CMK (cell line): ENCODE results near the gene PLD5.
"Not testable (repeated sequence)": the region's sequence is repeated elsewhere in the genome, so short reads cannot be mapped to it uniquely, and the experiment has no call there.

Source experiments
- DNase-seq: peaks from one replicate; pipeline ENCODE4 v3.0.0-alpha.2; 2010; ENCODE audit warnings: low read depth

The PLD5 gene

GRCh38 chr1:242426271-242426905 lies 98.1 kb downstream of the PLD5 start:
- DNase-seq = no peak

GRCh38 chr1:242425232-242425631 lies 99.3 kb downstream of the PLD5 start:
- no peak for DNase-seq

DNA sequence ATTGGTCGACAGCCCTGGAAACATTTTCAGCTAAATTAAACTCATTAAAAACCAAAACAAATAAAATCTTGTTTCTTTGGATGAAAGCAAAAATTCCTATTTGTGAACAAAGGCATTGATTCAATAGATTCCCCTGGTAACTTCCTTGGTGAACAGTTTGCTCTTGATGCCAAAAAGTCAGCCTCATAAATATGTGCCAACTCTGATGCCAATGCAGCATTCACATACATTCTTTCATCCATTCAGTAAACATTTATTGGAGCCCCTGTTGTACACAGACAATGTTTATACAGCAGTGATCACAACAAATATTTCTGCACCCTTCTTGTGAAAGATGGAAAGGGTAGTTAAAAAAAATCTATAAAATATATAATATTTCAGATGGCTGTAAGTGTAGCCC lies 107.8 kb downstream of the PLD5 start:
- DNase-seq = no peak

- no peak for DNase-seq
Observed at GRCh38 chr1:242412921-242413320, 111.6 kb downstream of the PLD5 start.

DNA sequence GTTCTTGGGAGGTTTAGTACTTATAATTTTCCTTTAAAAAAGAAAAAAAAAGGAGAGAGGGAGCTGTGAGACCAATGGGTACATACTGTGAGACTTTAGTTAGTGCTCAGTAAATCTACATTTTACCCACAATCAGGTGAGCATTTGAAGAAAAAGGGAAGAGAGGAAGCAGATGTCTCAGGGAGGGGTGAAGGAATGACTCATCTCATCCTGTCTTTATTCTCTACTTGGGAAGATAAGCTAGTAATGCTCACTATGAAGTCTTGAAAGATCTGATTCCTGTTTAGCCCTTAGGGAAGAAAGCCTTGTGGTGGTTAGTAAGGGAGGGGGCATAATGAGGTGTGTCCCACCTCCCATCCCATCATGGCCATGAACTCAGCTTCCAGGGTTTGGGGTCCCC lies 112.6 kb downstream of the PLD5 start:
- DNase-seq = no peak

- no peak for DNase-seq
Observed at GRCh38 chr1:242405947-242406346, 118.5 kb downstream of the PLD5 start.

GRCh38 chr1:242404296-242404695 lies 120.2 kb downstream of the PLD5 start:
- DNase-seq = no peak

DNA sequence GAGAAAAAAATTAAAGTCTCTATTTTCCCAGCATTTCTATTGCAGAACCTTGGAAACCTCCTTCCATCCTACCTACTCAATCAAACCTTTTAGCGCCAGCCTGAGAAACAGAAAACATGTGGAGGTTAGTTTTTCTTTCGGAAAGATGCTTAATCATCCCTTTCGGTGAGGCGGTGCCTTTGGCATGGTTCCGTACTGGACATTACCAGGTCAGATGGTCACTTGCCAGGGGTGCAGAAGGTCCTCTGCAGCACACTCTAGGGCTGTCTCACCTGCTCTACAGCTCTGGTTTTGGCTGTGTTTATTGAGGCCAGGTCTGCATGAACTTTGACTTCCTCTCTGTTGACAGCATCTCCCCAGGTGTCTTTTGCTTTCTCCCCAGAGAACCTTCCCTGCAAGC lies 121.5 kb downstream of the PLD5 start:
- no peak for DNase-seq

- no peak for DNase-seq
Observed at GRCh38 chr1:242401937-242402336, 122.6 kb downstream of the PLD5 start.

DNA sequence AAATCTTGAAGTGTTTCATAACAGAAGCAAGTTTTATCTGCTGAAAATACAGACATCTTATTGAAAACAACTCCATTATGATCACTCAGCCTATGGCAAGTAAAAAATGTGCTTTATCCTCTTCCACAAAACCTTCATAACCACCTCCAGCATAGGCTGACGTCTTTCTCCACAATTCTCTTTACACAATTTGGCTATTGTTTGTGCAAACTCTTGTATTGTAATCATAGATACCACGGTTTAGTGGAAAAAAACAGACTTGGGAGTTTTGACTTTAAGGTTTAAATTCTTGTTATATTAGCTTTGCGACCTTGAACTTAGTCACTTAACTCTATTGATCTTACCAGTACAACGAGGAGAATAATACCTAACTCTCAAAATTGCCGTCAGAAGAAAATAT lies 126.1 kb downstream of the PLD5 start:
- no peak for DNase-seq

DNA sequence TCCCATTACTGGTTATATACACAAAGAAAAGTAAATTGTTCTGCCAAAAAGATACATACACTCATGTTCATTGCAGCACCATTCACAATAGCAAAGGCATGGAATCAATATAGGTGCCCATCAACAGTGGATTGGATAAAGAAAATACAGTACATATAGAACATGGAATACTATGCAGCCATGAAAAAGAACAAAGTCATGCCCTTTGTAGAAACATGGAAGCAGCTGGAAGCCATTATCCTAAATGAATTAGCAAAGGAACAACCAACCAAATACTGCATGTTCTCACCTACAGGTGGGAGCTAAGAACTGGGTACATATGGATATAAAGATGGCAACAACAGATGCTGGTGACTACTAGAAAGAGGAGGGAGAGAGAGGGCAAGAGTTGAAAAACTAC lies 132.6 kb downstream of the PLD5 start:
- no peak for DNase-seq

DNA sequence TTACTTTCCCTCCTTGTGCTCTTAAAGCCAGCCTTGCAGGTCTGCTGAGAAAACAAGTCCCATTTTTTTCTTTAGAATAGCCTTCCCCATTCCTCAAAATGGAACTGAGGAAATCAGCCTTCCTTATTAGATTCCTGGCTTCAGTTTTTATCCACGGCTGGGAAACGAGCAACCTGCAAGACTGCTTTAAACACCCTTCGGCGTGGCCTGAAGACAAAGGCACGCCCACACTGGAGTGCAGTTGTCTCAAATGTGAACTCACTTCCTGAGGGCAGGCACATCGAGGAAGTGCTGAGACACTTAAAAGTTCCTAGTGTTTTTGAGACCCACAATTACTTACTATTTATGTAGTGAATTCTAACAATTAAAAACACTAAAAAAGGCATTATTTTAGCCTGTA lies 148.4 kb downstream of the PLD5 start:
- not testable (repeated sequence) for DNase-seq

GRCh38 chr1:242350446-242350845 lies 174.1 kb downstream of the PLD5 start:
- not testable (repeated sequence) for DNase-seq

DNA sequence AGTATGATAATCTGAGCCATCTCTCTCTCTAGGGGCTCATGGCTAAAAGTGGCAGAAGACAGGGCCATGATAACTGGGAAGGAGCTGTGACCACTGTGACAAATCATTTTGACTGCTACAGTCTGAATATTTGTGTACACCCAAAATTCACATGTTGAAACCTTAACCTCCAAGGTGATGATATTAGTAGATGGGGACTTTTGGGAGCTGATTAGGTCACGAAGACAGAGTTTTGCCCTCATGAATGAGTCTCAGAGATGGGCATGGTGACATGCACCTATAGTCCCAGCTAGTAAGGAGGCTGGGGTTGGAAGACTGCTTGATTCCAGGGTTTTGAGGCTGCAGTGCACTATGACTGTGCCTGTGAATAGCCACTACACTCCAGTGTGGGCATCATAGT lies 174.9 kb downstream of the PLD5 start:
- no peak for DNase-seq

GRCh38 chr1:242330865-242331264 lies 193.6 kb downstream of the PLD5 start:
- DNase-seq = peak; percentile 3

DNA sequence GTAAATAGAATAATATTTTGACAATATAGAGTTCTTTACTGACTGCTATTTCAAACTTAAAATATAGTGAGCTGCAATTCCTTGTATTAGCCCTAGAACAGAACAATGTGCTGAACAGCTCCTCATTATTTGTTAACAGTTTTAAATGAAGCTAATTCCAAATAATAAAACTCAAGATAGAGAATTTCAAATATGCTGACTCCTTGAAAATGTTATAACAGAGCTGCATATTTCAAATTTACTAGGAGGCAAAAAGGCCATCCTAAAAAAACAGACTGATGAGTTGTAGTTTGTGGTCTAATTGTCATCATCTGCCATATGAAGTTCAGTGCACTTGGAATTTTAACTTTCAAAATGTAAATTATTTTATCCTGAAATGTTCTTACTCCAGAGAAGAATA lies 197.1 kb downstream of the PLD5 start:
- not testable (repeated sequence) for DNase-seq

DNA sequence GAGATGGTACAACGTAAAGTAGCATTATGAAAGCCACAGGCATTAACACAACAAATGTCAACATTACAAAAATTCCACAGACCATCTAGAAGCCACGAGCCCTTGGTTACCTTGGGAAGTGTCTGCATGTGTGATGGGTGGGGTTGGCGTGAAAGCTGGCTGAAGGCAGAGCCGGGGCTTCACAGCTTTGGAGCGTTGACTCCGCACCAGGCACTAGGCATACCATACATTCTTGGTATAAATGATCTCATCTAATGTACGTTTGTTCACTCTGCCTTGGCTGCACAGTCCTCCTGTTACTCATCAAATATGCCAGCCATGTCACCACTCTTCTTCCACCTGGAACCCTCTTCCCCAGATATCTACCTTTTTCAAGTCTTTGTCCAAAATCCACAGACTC lies 202.5 kb downstream of the PLD5 start:
- not testable (repeated sequence) for DNase-seq

DNA sequence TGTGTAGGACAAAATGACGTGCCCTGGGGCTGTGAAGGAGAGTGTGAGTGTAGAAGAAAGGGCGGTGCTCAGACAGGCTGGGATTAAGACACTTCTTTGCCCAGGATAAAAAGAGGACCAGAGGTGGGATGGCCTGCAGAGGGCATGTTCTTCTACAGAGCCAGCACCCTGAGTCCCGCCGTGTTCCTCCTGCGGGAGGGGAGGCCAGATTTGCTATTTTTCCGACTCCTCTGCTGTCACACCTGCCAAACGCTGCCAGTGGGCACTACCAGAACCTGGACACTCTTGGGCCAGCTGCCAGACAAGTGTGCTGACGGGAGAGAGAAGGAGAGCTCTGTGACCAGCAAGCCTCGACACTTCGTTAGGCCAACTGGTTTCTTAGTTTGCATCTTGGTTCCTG lies 206.4 kb downstream of the PLD5 start:
- DNase-seq = no peak

DNA sequence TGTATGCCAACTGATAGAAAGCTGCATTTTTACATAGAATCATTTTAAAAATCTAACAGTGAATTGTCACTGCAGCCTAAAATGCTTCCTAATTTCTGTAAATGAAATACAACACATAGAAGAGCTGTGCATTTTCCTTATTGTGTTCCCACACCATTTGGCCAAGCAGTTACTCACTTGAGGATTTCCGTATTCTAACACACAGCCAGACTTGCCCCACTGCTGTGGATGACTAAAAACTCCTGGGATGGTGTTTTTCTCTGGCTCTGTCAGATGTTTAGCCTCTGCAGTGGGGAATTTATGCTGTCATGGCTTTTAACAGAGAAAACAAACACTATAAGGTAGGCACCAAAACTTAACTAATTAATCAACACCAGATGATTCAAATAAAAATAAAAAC lies 209.6 kb downstream of the PLD5 start:
- DNase-seq = not testable (repeated sequence)

DNA sequence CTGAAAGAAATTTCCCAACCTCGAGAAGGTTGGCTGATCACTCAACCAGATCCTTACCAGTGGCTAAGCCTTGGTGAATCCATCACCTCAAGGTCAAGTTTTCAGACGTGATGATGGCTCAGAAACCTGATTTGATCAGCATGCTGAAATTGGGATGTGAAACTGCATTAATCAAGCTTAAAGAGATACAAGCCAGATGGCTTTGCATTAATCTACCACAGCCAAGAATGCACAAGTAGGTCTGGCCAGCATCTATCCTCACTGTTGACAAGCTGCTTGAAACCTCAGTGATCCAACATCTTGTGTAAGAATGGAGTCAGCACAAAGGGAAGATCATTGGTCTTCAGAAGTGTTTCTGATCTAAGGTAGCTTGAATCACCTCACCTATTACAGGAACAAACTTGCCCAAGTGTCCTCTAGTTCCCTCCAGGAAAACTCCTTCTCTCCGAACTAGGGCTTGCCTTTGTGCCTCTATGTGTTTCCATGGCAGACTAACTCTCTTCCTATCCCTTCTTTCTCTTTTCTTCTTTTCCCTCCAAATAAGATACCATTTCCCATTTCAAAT lies 210.3 kb downstream of the PLD5 start:
- not testable (repeated sequence) for DNase-seq

DNA sequence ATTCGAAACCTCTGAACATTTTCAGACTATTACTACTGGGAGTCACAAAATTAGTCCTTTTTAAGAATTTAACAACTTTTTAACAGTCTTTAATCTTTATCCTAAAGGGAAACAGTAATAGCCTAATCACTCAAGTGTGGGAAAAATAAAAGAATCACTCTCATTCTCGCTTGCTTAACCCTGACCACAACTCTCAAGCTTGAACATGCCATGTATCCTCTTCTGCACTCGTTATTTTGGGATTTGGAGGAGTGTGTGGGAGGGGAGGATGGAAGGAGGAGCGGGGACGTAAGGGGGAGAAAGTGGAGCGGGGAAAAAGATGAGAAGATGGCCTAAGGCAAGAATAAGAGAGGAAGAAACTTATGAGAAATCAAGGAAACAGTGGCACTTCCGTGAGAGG lies 215.8 kb downstream of the PLD5 start:
- not testable (repeated sequence) for DNase-seq

GRCh38 chr1:242293781-242294180 lies 230.7 kb downstream of the PLD5 start:
- DNase-seq = not testable (repeated sequence)

DNA sequence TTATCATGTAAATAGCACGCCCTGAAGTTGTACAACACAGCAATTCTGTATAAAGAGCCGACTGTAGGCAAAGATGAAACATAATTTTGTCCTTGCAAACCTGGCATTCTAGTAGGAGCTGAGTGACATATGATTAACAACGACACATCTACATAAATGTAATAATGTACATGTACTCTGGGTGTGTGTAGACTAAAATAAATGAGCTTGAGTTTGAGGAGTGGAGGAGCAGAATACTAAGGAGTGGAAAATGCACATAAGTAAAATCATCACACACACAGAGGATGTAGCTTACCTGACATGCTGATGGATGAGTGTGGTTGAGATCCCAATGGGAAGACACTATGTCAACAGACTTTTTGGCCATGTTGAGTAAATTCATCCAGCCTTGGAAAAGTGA lies 236.4 kb downstream of the PLD5 start:
- not testable (repeated sequence) for DNase-seq
